ENCODE results near the gene SERINC2. TPM values are rescaled to one million over a fixed set of nuclear protein-coding genes. Genes with fewer than 3 reads are reported as not detected.
A peak's percentile ranks its signal among the peaks of the same experiment; 100 is the strongest.

Gene SERINC2
- total and polyA plus RNA-seq, 9 of the 15 experiments (the other 6 are each of a cell fraction or from before 2014, with no cell fraction given) = 0.07 to 1.2 (median 0.70) TPM; not detected in 2

DNA sequence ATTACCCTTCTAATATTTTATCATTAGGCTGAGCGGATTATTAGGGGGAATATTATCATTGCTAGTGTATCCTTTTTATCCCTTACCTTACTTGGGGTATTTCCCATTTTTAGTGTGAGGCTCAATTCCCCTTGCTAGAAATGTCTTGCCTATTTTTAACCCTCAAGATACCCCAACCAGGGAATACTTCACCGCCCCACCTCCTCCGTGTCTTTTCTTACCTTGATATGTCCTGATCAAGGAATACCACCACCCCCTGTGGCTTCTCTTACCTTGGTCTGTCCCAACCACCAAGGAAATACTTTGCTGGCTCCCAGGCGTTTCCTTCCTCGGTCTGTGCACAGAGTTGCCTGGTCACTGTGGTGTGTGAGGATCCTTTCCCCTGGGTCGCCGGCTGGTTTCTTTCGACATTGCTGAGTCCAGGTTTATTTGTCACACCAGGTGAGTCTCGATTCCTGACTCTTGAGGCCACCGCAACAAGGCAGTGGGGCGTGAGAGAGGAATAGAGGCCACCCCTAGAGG is 57.8 kb downstream of the SERINC2 start (continued):
- TF ChIP-seq CCAR2 (IDR thresholded peaks at IDR 0.05; ENCODE audit: low read depth, low read length) (no peak), NCOA4 (IDR thresholded peaks at IDR 0.05; ENCODE audit: partially characterized antibody) (no peak), NFRKB (IDR thresholded peaks at IDR 0.05; ENCODE audit: low read depth) (peak; percentile 37; the same call in 1 of the 2 replicates), MCM2 (IDR thresholded peaks at IDR 0.05; ENCODE audit: low read depth) (no peak), TBP (optimal IDR thresholded peaks at IDR 0.05; ENCODE audit: low read depth, low read length) (no peak), LEF1 (IDR thresholded peaks at IDR 0.05) (no peak), ZNF217 (CRISPR knock-in tag; IDR thresholded peaks at IDR 0.05) (no peak), FOSL1 (tag; conservative IDR thresholded peaks at IDR 0.05) (no peak), ZNF436 (CRISPR knock-in tag; IDR thresholded peaks at IDR 0.05) (no peak)
- TF ChIP-seq, protein P1, sequence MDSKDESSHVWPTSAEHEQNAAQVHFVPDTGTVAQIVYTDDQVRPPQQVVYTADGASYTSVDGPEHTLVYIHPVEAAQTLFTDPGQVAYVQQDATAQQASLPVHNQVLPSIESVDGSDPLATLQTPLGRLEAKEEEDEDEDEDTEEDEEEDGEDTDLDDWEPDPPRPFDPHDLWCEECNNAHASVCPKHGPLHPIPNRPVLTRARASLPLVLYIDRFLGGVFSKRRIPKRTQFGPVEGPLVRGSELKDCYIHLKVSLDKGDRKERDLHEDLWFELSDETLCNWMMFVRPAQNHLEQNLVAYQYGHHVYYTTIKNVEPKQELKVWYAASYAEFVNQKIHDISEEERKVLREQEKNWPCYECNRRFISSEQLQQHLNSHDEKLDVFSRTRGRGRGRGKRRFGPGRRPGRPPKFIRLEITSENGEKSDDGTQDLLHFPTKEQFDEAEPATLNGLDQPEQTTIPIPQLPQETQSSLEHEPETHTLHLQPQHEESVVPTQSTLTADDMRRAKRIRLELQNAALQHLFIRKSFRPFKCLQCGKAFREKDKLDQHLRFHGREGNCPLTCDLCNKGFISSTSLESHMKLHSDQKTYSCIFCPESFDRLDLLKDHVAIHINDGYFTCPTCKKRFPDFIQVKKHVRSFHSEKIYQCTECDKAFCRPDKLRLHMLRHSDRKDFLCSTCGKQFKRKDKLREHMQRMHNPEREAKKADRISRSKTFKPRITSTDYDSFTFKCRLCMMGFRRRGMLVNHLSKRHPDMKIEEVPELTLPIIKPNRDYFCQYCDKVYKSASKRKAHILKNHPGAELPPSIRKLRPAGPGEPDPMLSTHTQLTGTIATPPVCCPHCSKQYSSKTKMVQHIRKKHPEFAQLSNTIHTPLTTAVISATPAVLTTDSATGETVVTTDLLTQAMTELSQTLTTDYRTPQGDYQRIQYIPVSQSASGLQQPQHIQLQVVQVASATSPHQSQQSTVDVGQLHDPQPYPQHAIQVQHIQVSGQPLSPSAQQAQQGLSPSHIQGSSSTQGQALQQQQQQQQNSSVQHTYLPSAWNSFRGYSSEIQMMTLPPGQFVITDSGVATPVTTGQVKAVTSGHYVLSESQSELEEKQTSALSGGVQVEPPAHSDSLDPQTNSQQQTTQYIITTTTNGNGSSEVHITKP (IDR thresholded peaks at IDR 0.05; ENCODE audit: partially characterized antibody) = peak; percentile 74
- TF ChIP-seq, protein P2, sequence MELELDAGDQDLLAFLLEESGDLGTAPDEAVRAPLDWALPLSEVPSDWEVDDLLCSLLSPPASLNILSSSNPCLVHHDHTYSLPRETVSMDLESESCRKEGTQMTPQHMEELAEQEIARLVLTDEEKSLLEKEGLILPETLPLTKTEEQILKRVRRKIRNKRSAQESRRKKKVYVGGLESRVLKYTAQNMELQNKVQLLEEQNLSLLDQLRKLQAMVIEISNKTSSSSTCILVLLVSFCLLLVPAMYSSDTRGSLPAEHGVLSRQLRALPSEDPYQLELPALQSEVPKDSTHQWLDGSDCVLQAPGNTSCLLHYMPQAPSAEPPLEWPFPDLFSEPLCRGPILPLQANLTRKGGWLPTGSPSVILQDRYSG (tag; conservative IDR thresholded peaks at IDR 0.05; ENCODE audit: low read depth) = 0 out of 2 replicates have a peak, but pooled peaks have one; percentile 45
- TF ChIP-seq, protein P3, sequence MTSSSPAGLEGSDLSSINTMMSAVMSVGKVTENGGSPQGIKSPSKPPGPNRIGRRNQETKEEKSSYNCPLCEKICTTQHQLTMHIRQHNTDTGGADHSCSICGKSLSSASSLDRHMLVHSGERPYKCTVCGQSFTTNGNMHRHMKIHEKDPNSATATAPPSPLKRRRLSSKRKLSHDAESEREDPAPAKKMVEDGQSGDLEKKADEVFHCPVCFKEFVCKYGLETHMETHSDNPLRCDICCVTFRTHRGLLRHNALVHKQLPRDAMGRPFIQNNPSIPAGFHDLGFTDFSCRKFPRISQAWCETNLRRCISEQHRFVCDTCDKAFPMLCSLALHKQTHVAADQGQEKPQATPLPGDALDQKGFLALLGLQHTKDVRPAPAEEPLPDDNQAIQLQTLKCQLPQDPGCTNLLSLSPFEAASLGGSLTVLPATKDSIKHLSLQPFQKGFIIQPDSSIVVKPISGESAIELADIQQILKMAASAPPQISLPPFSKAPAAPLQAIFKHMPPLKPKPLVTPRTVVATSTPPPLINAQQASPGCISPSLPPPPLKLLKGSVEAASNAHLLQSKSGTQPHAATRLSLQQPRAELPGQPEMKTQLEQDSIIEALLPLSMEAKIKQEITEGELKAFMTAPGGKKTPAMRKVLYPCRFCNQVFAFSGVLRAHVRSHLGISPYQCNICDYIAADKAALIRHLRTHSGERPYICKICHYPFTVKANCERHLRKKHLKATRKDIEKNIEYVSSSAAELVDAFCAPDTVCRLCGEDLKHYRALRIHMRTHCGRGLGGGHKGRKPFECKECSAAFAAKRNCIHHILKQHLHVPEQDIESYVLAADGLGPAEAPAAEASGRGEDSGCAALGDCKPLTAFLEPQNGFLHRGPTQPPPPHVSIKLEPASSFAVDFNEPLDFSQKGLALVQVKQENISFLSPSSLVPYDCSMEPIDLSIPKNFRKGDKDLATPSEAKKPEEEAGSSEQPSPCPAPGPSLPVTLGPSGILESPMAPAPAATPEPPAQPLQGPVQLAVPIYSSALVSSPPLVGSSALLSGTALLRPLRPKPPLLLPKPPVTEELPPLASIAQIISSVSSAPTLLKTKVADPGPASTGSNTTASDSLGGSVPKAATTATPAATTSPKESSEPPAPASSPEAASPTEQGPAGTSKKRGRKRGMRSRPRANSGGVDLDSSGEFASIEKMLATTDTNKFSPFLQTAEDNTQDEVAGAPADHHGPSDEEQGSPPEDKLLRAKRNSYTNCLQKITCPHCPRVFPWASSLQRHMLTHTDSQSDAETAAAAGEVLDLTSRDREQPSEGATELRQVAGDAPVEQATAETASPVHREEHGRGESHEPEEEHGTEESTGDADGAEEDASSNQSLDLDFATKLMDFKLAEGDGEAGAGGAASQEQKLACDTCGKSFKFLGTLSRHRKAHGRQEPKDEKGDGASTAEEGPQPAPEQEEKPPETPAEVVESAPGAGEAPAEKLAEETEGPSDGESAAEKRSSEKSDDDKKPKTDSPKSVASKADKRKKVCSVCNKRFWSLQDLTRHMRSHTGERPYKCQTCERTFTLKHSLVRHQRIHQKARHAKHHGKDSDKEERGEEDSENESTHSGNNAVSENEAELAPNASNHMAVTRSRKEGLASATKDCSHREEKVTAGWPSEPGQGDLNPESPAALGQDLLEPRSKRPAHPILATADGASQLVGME (CRISPR knock-in tag; IDR thresholded peaks at IDR 0.05) = no peak
- TF ChIP-seq, protein P4, sequence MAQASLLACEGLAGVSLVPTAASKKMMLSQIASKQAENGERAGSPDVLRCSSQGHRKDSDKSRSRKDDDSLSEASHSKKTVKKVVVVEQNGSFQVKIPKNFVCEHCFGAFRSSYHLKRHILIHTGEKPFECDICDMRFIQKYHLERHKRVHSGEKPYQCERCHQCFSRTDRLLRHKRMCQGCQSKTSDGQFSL (CRISPR knock-in tag; IDR thresholded peaks at IDR 0.05) = no peak
- TF ChIP-seq, protein P4 (tag; IDR thresholded peaks at IDR 0.05) = peak in 1 of 2 experiments; percentile 62; a peak in 1 of 4 replicates
- TF ChIP-seq, protein P5, sequence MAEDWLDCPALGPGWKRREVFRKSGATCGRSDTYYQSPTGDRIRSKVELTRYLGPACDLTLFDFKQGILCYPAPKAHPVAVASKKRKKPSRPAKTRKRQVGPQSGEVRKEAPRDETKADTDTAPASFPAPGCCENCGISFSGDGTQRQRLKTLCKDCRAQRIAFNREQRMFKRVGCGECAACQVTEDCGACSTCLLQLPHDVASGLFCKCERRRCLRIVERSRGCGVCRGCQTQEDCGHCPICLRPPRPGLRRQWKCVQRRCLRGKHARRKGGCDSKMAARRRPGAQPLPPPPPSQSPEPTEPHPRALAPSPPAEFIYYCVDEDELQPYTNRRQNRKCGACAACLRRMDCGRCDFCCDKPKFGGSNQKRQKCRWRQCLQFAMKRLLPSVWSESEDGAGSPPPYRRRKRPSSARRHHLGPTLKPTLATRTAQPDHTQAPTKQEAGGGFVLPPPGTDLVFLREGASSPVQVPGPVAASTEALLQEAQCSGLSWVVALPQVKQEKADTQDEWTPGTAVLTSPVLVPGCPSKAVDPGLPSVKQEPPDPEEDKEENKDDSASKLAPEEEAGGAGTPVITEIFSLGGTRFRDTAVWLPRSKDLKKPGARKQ (CRISPR knock-in tag; IDR thresholded peaks at IDR 0.05) = no peak

All from K562 (cell line).